Measurements from ENCODE around the gene JPH3. TPM values are rescaled to one million over a fixed set of nuclear protein-coding genes. Genes with fewer than 3 reads are reported as not detected.
A peak's percentile ranks its signal among the peaks of the same experiment; 100 is the strongest.

The JPH3 gene
- total and polyA plus RNA-seq, 2 experiments from 2014 or later, result 8.0 to 39.3 TPM

DNA sequence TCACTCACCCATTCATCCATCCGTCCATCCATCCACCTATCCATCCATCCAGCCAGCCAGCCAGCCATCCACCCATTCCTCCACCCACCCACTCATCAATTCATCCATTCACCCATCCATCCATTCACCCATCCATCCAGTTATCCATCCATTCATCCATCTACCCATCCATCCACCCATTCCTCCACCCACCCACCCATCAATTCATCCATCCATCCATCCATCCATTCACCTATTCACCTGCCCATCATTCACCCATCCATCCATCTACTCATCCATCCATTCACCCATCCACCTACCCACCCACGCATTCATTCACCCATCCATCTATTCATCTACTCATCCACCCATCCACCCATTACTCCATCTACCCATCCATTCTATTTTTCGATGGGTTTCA is 43.6 kb upstream of the JPH3 start:
- TF ChIP-seq CTCF (IDR thresholded peaks at IDR 0.05; ENCODE audit: low read depth, low read length), result no peak
- Histone ChIP-seq H3K27me3 (no peaks in the 10 kb centered on the region), H3K36me3 (no peaks in the 10 kb centered on the region), H3K4me1 (ENCODE audit: low read depth) (peaks cover 29% of the 10 kb centered on the region), H3K9me3 (ENCODE audit: low read depth) (no peaks in the 10 kb centered on the region), H3K4me3 (no peak overlapping the region), H3K27ac (no peak overlapping the region)
- no peak for DNase-seq (ENCODE audit: low read depth in 1 of 2, low spot score in 1 of 2)

DNA sequence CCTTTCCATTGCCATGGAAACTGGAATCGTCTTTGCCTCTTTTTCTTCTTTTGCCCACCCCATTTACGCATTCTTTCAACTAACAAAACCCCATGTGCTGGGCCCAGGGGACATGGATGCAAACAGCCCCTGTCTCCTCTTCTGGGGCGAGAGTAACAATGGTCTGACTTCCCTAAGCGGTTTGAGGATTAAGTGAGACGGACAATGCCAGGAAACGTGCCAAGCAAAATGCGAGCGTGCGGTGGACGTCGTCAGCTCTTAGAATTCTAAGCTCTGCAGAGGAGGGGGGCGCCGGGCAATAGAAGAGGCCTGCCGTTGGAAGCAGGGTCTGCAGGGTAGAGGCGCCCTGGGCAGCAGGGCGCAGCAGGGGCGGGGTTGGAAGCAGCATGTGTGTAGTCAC is 42.4 kb upstream of the JPH3 start:
- no peak overlapping the region for H3K27ac ChIP-seq
- peaks cover 21% of the 10 kb centered on the region for H3K4me1 ChIP-seq (ENCODE audit: low read depth)
- peak in 1 of 2 donors; percentile 42 for DNase-seq (ENCODE audit: low read depth in 1 of 2, low spot score in 1 of 2)
- H3K36me3 ChIP-seq, result no peaks in the 10 kb centered on the region
- H3K4me3 ChIP-seq, result no peak overlapping the region
- no peaks in the 10 kb centered on the region for H3K27me3 ChIP-seq
- H3K9me3 ChIP-seq (ENCODE audit: low read depth), result no peaks in the 10 kb centered on the region
- TF ChIP-seq CTCF (IDR thresholded peaks at IDR 0.05; ENCODE audit: low read depth, low read length), result no peak

- H3K27me3 ChIP-seq, result no peaks in the 10 kb centered on the region
- no peak for TF ChIP-seq CTCF (IDR thresholded peaks at IDR 0.05; ENCODE audit: low read depth, low read length)
- H3K36me3 ChIP-seq, result no peaks in the 10 kb centered on the region
- DNase-seq (ENCODE audit: low read depth in 1 of 2, low spot score in 1 of 2), result peak in 1 of 2 donors; percentile 52
- no peak overlapping the region for H3K27ac ChIP-seq
- H3K4me1 ChIP-seq (ENCODE audit: low read depth), result peaks cover 15% of the 10 kb centered on the region
- no peaks in the 10 kb centered on the region for H3K9me3 ChIP-seq (ENCODE audit: low read depth)
- H3K4me3 ChIP-seq, result no peak overlapping the region
Measured at GRCh38 chr16:87560428-87561199, 41.7 kb upstream of the JPH3 start.

DNA sequence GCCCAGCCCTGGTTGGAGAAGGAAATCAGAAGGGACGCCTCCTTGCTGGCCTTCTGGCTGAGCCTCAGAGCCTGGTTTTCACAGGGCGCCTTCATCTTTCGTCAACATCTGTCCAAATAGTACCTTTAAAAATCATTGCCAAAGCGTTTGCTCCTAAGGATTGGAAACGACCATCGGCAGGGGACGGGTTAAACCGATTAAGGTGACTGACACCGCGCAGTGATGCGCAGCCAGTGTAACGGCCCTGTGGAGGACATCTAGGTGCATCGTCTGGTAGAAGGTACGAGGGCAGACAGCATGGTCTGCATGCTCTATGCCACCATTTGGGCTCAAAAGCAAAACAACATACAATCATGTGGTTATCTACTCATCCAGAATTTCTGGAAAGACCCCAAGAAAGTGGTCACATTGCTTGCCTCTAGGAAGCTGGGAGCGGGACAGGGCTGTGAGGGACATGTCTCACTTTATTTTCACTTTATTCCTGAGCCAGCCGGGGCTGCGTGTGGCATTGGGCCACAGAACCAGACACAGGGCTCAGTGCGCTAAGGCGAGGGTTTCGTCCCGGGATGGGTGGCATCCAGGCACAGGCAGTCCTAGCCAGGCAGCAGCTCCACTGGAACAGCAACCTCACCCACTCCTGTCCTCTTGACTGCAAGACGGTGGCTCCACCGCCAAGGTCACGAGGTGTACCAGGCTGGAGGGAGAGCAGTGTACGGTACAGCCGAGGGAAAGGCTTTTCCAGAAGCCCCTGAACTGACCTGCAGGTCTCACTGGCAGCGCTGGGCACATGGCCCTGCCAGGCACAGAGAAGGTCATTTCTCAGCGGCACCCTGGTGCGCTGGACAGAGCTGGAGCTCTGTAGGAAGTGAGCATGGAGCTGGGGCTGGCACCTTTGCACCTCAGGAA is 40.9 kb upstream of the JPH3 start:
- no peak for TF ChIP-seq CTCF (IDR thresholded peaks at IDR 0.05; ENCODE audit: low read depth, low read length)
- Histone ChIP-seq H3K9me3 (ENCODE audit: low read depth) (no peaks in the 10 kb centered on the region), H3K4me1 (ENCODE audit: low read depth) (peaks cover 11% of the 10 kb centered on the region), H3K27me3 (no peaks in the 10 kb centered on the region), H3K27ac (no peak overlapping the region), H3K36me3 (no peaks in the 10 kb centered on the region), H3K4me3 (no peak overlapping the region)
- DNase-seq (ENCODE audit: low read depth in 1 of 2, low spot score in 1 of 2), result no peak

DNA sequence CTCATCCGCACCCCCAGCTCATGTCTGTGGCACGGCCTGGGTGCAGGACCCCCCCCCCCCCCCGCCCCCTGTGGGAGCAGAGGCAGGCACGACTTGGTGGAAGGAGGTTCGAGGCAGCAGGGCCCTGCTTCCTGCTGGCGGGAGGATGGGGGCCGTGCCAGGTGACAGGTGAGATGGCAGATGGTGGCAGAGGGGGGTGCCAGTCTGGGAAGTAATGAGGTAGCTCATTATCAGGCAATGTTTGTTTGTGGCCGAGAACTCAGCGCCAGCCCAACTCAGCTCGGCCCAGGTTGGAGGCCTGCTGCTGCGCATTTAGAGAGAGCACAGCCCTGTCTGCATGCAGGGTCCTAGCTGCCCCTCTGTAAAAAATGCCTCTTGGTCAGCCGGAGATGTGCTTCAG is 40.1 kb upstream of the JPH3 start:
- no peak for TF ChIP-seq CTCF (IDR thresholded peaks at IDR 0.05; ENCODE audit: low read depth, low read length)
- no peaks in the 10 kb centered on the region for H3K9me3 ChIP-seq (ENCODE audit: low read depth)

More for the DNA sequence above, 40.1 kb upstream of the JPH3 start:
- no peak for DNase-seq (ENCODE audit: low read depth in 1 of 2, low spot score in 1 of 2)
- Histone ChIP-seq H3K27me3 (no peaks in the 10 kb centered on the region), H3K36me3 (no peaks in the 10 kb centered on the region), H3K4me1 (ENCODE audit: low read depth) (peaks cover 5% of the 10 kb centered on the region), H3K4me3 (no peak overlapping the region), H3K27ac (no peak overlapping the region)
